Activated naive CD4-positive, alpha-beta T cell treated with anti-CD3 and anti-CD28 coated beads for 36 hours (primary cell): ENCODE measurements around the gene CD7. TPM values are rescaled to one million over a fixed set of nuclear protein-coding genes. Genes with fewer than 3 reads are reported as not detected.

ENCODE experiments used
- CTCF ChIA-PET: fragments of 350-600 bp; sonication (Branson Sonifier 250); formaldehyde crosslinking; loops from one replicate; lab custom pipeline; 2021; ENCODE audit warnings: antibody characterized with exemption; lab: Charles Lee
- DNase-seq: peaks from one replicate; pipeline ENCODE4 v3.0.0-alpha.2; 2020
- H3K27ac Mint-ChIP-seq: one replicate; pipeline ENCODE4 v1.8.0; 2021; ENCODE audit warnings: mild to moderate bottlenecking, mixed read lengths
- H3K27me3 Mint-ChIP-seq: one replicate; pipeline ENCODE4 v1.8.0; 2021; ENCODE audit warnings: low read depth, mixed read lengths
- H3K36me3 Mint-ChIP-seq: one replicate; pipeline ENCODE4 v1.8.0; 2021; ENCODE audit warnings: low read depth, mixed read lengths
- H3K4me1 Mint-ChIP-seq: one replicate; pipeline ENCODE4 v1.8.0; 2021; ENCODE audit warnings: low read depth, mixed read lengths
- H3K4me3 Mint-ChIP-seq: one replicate; pipeline ENCODE4 v1.8.0; 2021; ENCODE audit warnings: mild to moderate bottlenecking, moderate library complexity, mixed read lengths
- H3K9me3 Mint-ChIP-seq: one replicate; pipeline ENCODE4 v1.8.0; 2021; ENCODE audit warnings: mixed read lengths
- intact Hi-C: fragments of 100-400 bp; cut with micrococcal nuclease; formaldehyde crosslinking; loops from one replicate; pipeline ENCODE4 v1.15.1; 2023
- total RNA-seq, 2 experiments: library from RNA; stranded (reverse); gene quantifications; one replicate each; pipeline ENCODE4 v1.2.3, GENCODE V29; 2021

The CD7 gene
- total RNA-seq, 2 experiments from 2014 or later: 635 to 646 TPM

GRCh38 chr17:82273327-82274133, 43.9 kb downstream of the CD7 start, which contains the start of gene CSNK1D:
TSS of gene CSNK1D (minus strand) at chr17:82273700. CDS start at chr17:82273381, 319 bp downstream.
- Mint-ChIP-seq H3K4me1 (peaks cover 39% of the 10 kb centered on the region), H3K27ac (peak within 1 kb of the TSS; percentile 94), H3K27me3 (no peaks in the 10 kb centered on the region), H3K4me3 (peak within 1 kb of the TSS; percentile 81), H3K36me3 (peaks cover 32% of the 10 kb centered on the region), H3K9me3 (no peaks in the 10 kb centered on the region)
- intact Hi-C loops: loop anchor here (1.0 to 2.0 kb wide), 2 partner anchors 19 to 43 kb away; partner anchors contain the start of gene CD7
- CTCF ChIA-PET: no interaction called here
- peak; percentile 93 for DNase-seq

GRCh38 chr17:82272495-82273326, 44.7 kb downstream of the CD7 start:
- H3K4me1 Mint-ChIP-seq: peaks cover 47% of the 10 kb centered on the region
- CTCF ChIA-PET: no interaction called here
- H3K4me3 Mint-ChIP-seq: peak overlapping the region; percentile 81
- peak overlapping the region; percentile 94 for H3K27ac Mint-ChIP-seq
- H3K36me3 Mint-ChIP-seq: peaks cover 32% of the 10 kb centered on the region
- DNase-seq: peak; percentile 42
- intact Hi-C loops: loop anchor here (1.0 to 2.0 kb wide), 2 partner anchors 20 to 44 kb away; partner anchors contain the start of gene CD7
- no peaks in the 10 kb centered on the region for H3K27me3 Mint-ChIP-seq
- no peaks in the 10 kb centered on the region for H3K9me3 Mint-ChIP-seq

- H3K36me3 Mint-ChIP-seq: peaks cover 41% of the 10 kb centered on the region
- no peaks in the 10 kb centered on the region for H3K9me3 Mint-ChIP-seq
- intact Hi-C loops: no loop called here
- DNase-seq: no peak
- no peaks in the 10 kb centered on the region for H3K27me3 Mint-ChIP-seq
- CTCF ChIA-PET: no interaction called here
- peaks cover 58% of the 10 kb centered on the region for H3K4me1 Mint-ChIP-seq
- peak overlapping the region; percentile 81 for H3K4me3 Mint-ChIP-seq
- H3K27ac Mint-ChIP-seq: peak overlapping the region; percentile 46
Measured at GRCh38 chr17:82271401-82271800, 46.0 kb downstream of the CD7 start.

GRCh38 chr17:82270651-82271050, 46.8 kb downstream of the CD7 start:
- CTCF ChIA-PET: no interaction called here
- Mint-ChIP-seq H3K4me1 (peaks cover 65% of the 10 kb centered on the region), H3K27ac (peak overlapping the region; percentile 77), H3K9me3 (no peaks in the 10 kb centered on the region), H3K4me3 (peak overlapping the region; percentile 11), H3K27me3 (no peaks in the 10 kb centered on the region), H3K36me3 (peaks cover 49% of the 10 kb centered on the region)
- DNase-seq: no peak
- intact Hi-C loops: no loop called here

GRCh38 chr17:82269882-82270500, 47.4 kb downstream of the CD7 start:
- no peak for DNase-seq
- CTCF ChIA-PET: no interaction called here
- intact Hi-C loops: no loop called here

DNA sequence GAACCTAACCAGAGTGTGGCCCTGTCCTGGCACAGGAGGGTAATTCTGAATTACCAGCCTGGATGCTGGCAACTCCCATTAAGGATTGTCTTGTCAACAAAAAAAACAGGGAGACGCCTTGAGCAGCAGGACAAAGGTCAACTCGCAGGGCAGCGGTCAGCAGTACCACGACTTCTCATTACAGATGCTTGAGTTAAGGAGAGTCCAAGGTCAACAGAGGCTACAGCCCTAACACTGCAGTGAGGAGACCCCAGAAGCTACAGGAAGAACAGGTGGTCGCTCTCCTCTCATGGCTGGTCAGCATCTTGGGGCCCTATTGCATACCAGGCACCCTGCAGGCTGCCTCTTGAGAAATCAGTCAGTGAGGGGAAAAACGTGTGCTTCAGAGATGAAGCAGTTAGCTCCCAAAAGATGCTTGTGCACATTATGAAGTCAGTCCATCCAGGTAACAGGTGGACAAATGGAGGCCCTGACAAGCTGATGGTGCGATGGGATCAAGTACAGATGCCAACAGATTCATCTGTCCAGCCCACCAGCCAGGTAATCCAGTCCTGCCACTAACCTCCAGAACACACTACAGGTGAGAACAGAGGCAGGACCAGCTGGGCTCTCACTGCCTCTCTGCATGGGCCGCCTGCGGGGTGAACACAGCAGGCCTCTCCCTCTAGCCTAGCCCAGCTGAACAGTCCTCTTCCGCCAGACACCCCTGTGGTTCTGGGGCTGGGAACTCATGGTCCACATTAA, 48.1 kb downstream of the CD7 start:
- CTCF ChIA-PET: no interaction called here
- Mint-ChIP-seq H3K27ac (peak overlapping the region; percentile 41), H3K4me3 (no peak overlapping the region), H3K9me3 (no peaks in the 10 kb centered on the region), H3K36me3 (peaks cover 61% of the 10 kb centered on the region), H3K27me3 (no peaks in the 10 kb centered on the region), H3K4me1 (peaks cover 66% of the 10 kb centered on the region)
- intact Hi-C loops: no loop called here
- no peak for DNase-seq

More at GRCh38 chr17:82269882-82270500, 47.4 kb downstream of the CD7 start:
- peaks cover 55% of the 10 kb centered on the region for H3K36me3 Mint-ChIP-seq
- peak overlapping the region; percentile 77 for H3K27ac Mint-ChIP-seq
- peaks cover 66% of the 10 kb centered on the region for H3K4me1 Mint-ChIP-seq
- H3K9me3 Mint-ChIP-seq: no peaks in the 10 kb centered on the region
- no peaks in the 10 kb centered on the region for H3K27me3 Mint-ChIP-seq
- peak overlapping the region; percentile 11 for H3K4me3 Mint-ChIP-seq

- H3K9me3 Mint-ChIP-seq: no peaks in the 10 kb centered on the region
- intact Hi-C loops: no loop called here
- no peaks in the 10 kb centered on the region for H3K27me3 Mint-ChIP-seq
- CTCF ChIA-PET: no interaction called here
- DNase-seq: peak; percentile 67
- H3K4me3 Mint-ChIP-seq: no peak overlapping the region
- peaks cover 65% of the 10 kb centered on the region for H3K36me3 Mint-ChIP-seq
- peak overlapping the region; percentile 87 for H3K27ac Mint-ChIP-seq
- H3K4me1 Mint-ChIP-seq: peaks cover 69% of the 10 kb centered on the region
Measured at GRCh38 chr17:82267575-82268379, 49.6 kb downstream of the CD7 start.

DNA sequence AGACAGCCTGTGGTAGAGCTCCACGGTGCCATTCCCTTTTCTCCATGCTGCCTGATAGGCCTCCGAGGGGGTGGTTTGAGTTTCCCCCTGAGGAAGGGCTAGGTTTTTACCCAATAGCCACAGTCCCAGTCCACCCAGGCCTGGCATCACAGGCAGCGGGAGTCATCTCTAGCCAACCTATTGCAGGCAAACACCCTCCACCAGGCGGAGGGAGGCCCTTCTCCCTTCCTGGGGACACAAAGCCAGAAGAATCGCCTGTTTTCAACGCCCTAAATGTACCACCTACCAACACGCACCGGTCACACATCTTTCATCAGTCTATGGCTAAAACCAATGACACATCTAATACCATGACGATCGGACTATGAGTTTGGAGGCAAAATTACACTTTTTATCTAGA, 51.3 kb downstream of the CD7 start:
- Mint-ChIP-seq H3K36me3 (peaks cover 68% of the 10 kb centered on the region), H3K27ac (peak overlapping the region; percentile 87), H3K27me3 (no peaks in the 10 kb centered on the region), H3K4me3 (no peak overlapping the region), H3K4me1 (peaks cover 58% of the 10 kb centered on the region), H3K9me3 (no peaks in the 10 kb centered on the region)
- no peak for DNase-seq
- CTCF ChIA-PET: no interaction called here
- intact Hi-C loops: no loop called here

Other genes with a start within 250 kb of the CD7 start
- gene FASN, start 219.4 kb downstream of the CD7 start, total RNA-seq: 100 to 1,000 TPM; 183 to 195 TPM
- 10 to 100 TPM; 40.7 to 43.9 TPM for gene CCDC57, start 104.8 kb downstream of the CD7 start, total RNA-seq
- 10 to 100 TPM; 15.2 to 18.3 TPM for gene SLC16A3, start 88.6 kb downstream of the CD7 start, total RNA-seq
- 100 to 1,000 TPM in 1 of 2 experiments, 10 to 100 TPM in 1; 99.8 to 100 TPM for gene CSNK1D, start 43.9 kb downstream of the CD7 start, total RNA-seq
- 1 to 10 TPM; 2.8 to 3.8 TPM for gene SECTM1, start 16.2 kb upstream of the CD7 start, total RNA-seq
- gene TEX19, start 41.6 kb upstream of the CD7 start, total RNA-seq: under 1 TPM in 1 of 2 experiments, not detected in 1; 0.21 TPM
- gene UTS2R, start 54.2 kb upstream of the CD7 start, total RNA-seq: not detected
- gene HEXD, start 100.7 kb upstream of the CD7 start, total RNA-seq: 10 to 100 TPM; 22.4 to 26.3 TPM
- 10 to 100 TPM; 31.1 to 32.9 TPM for gene OGFOD3, start 101.0 kb upstream of the CD7 start, total RNA-seq
- 100 to 1,000 TPM; 292 to 294 TPM for gene CYBC1, start 133.1 kb upstream of the CD7 start, total RNA-seq
- 10 to 100 TPM; 64.2 to 69.3 TPM for gene NARF, start 141.1 kb upstream of the CD7 start, total RNA-seq
- gene FOXK2, start 202.1 kb upstream of the CD7 start, total RNA-seq: 10 to 100 TPM; 48.8 to 51.4 TPM